HG03342 (cell line): ENCODE measurements around the gene ANKRD30A.
"Not testable (repeated sequence)": the region's sequence is repeated elsewhere in the genome, so short reads cannot be mapped to it uniquely, and the experiment has no call there.

Experiments
- ATAC-seq: cut with Tn5 transposase; IDR thresholded peaks from one replicate; pipeline ENCODE4 v1.9.1; 2021; ENCODE audit warnings: mild to moderate bottlenecking, moderate library complexity; ENCODE audit not compliant: unreplicated experiment

Gene ANKRD30A

GRCh38 chr10:37246637-37247036, 121.2 kb downstream of the ANKRD30A start:
- ATAC-seq, result no peak

- not testable (repeated sequence) for ATAC-seq
These were observed 130.4 kb downstream of the ANKRD30A start for GRCh38 chr10:37255837-37256236.

GRCh38 chr10:37263304-37263703, 137.9 kb downstream of the ANKRD30A start:
- no peak for ATAC-seq

- no peak for ATAC-seq
These were observed 142.9 kb downstream of the ANKRD30A start for GRCh38 chr10:37268266-37268665.

- ATAC-seq, result no peak
These were observed 144.3 kb downstream of the ANKRD30A start for GRCh38 chr10:37269554-37270256.

GRCh38 chr10:37275216-37275777, 149.9 kb downstream of the ANKRD30A start:
- ATAC-seq, result no peak

- ATAC-seq, result no peak
These were observed 159.7 kb downstream of the ANKRD30A start for GRCh38 chr10:37285063-37285462.

GRCh38 chr10:37289833-37290464, 164.6 kb downstream of the ANKRD30A start:
- no peak for ATAC-seq

GRCh38 chr10:37301271-37301670, 175.9 kb downstream of the ANKRD30A start:
- no peak for ATAC-seq

GRCh38 chr10:37304036-37304435, 178.6 kb downstream of the ANKRD30A start:
- ATAC-seq, result no peak

- no peak for ATAC-seq
These were observed 189.0 kb downstream of the ANKRD30A start for GRCh38 chr10:37314350-37314749.

- ATAC-seq, result no peak
These were observed 189.5 kb downstream of the ANKRD30A start for GRCh38 chr10:37314862-37315261.

- no peak for ATAC-seq
These were observed 219.0 kb downstream of the ANKRD30A start for GRCh38 chr10:37344413-37344812.

GRCh38 chr10:37379991-37380390, 254.6 kb downstream of the ANKRD30A start:
- no peak for ATAC-seq

- no peak for ATAC-seq
These were observed 255.9 kb downstream of the ANKRD30A start for GRCh38 chr10:37381271-37381670.

GRCh38 chr10:37384923-37385322, 259.5 kb downstream of the ANKRD30A start:
- ATAC-seq, result no peak

GRCh38 chr10:37390926-37391325, 265.5 kb downstream of the ANKRD30A start:
- ATAC-seq, result no peak

GRCh38 chr10:37400774-37401173, 275.4 kb downstream of the ANKRD30A start:
- not testable (repeated sequence) for ATAC-seq

- ATAC-seq, result no peak
These were observed 275.8 kb downstream of the ANKRD30A start for GRCh38 chr10:37401225-37401624.

- ATAC-seq, result no peak
These were observed 278.4 kb downstream of the ANKRD30A start for GRCh38 chr10:37403776-37404175.
